Measurements from ENCODE around the gene NTHL1. TPM values are rescaled to one million over a fixed set of nuclear protein-coding genes. Genes with fewer than 3 reads are reported as not detected.

Gene NTHL1
- total and polyA plus RNA-seq, 2 of the 13 experiments (the other 11 are each of a cell fraction or from before 2014, with no cell fraction given): 47.5 to 64.9 TPM

GRCh38 chr16:2035431-2036199, 12.0 kb downstream of the NTHL1 start (continued):
- TF ChIP-seq KAT8 (CRISPR knock-in tag; IDR thresholded peaks at IDR 0.05) (peak; percentile 85), ARID2 (CRISPR knock-in tag; IDR thresholded peaks at IDR 0.05; ENCODE audit: borderline replicate concordance) (no peak), NRL (CRISPR knock-in tag; IDR thresholded peaks at IDR 0.05; ENCODE audit: borderline replicate concordance) (0 out of 2 replicates have a peak, but pooled peaks have one; percentile 9), HMG20B (CRISPR knock-in tag; conservative IDR thresholded peaks at IDR 0.05) (peak; percentile 80), ARID4A (CRISPR knock-in tag; IDR thresholded peaks at IDR 0.05; ENCODE audit: borderline replicate concordance) (peak; percentile 61; the same call in 1 of the 2 replicates), ZSCAN9 (CRISPR knock-in tag; IDR thresholded peaks at IDR 0.05; ENCODE audit: borderline replicate concordance) (0 out of 2 replicates have a peak, but pooled peaks have one; percentile 80), ZNF354B (CRISPR knock-in tag; IDR thresholded peaks at IDR 0.05) (no peak), ZNF792 (CRISPR knock-in tag; IDR thresholded peaks at IDR 0.05) (peak; percentile 85), WIZ (CRISPR knock-in tag; IDR thresholded peaks at IDR 0.05) (0 out of 2 replicates have a peak, but pooled peaks have one; percentile 75), PITX1 (CRISPR knock-in tag; IDR thresholded peaks at IDR 0.05) (peak; percentile 87), MXD4 (CRISPR knock-in tag; IDR thresholded peaks at IDR 0.05) (peak; percentile 21; the same call in 1 of the 2 replicates), SIN3A (IDR thresholded peaks at IDR 0.05; ENCODE audit: borderline replicate concordance, low read depth, low read length) (no peak), ZXDC (CRISPR knock-in tag; IDR thresholded peaks at IDR 0.05) (peak; percentile 67), SOX6 (IDR thresholded peaks at IDR 0.05) (no peak), SOX6 (CRISPR knock-in tag; IDR thresholded peaks at IDR 0.05) (peak; percentile 83), ZNF335 (CRISPR knock-in tag; IDR thresholded peaks at IDR 0.05) (peak; percentile 55; the same call in 1 of the 2 replicates), ZNF329 (CRISPR knock-in tag; IDR thresholded peaks at IDR 0.05; ENCODE audit: low read depth) (no peak), ZNF367 (CRISPR knock-in tag; IDR thresholded peaks at IDR 0.05; ENCODE audit: borderline replicate concordance) (0 out of 2 replicates have a peak, but pooled peaks have one; percentile 38), ETV6 (CRISPR knock-in tag; conservative IDR thresholded peaks at IDR 0.05) (0 out of 2 replicates have a peak, but pooled peaks have one; percentile 42), KDM6A (CRISPR knock-in tag; IDR thresholded peaks at IDR 0.05; ENCODE audit: low read depth) (peak; percentile 68; the same call in 1 of the 2 replicates), ZNF382 (CRISPR knock-in tag; IDR thresholded peaks at IDR 0.05; ENCODE audit: borderline replicate concordance) (no peak), ZNF605 (CRISPR knock-in tag; IDR thresholded peaks at IDR 0.05) (peak; percentile 75), MED8 (CRISPR knock-in tag; IDR thresholded peaks at IDR 0.05; ENCODE audit: insufficient replicate concordance) (peak; percentile 85), NFATC3 (CRISPR knock-in tag; IDR thresholded peaks at IDR 0.05) (peak; percentile 20; the same call in 1 of the 2 replicates), NPAS2 (CRISPR knock-in tag; IDR thresholded peaks at IDR 0.05; ENCODE audit: borderline replicate concordance) (0 out of 2 replicates have a peak, but pooled peaks have one; percentile 43)
